SU-DHL-6 (cell line): ENCODE data around the gene ZFHX2.

Experiments used
- H2AFZ ChIP-seq: fragments of 200-600 bp; sonication (generic); 2 replicates; pipeline ENCODE4 v1.6.1; 2014; ENCODE audit warnings: low read depth, mild to moderate bottlenecking, moderate library complexity, mixed read lengths, antibody characterized with exemption, low read length; ENCODE audit not compliant: severe bottlenecking
- H3F3A ChIP-seq: fragments of 200-600 bp; shearing (Covaris generic); 2 replicates; pipeline ENCODE4 v1.6.0; 2016; ENCODE audit warnings: antibody characterized with exemption, mild to moderate bottlenecking; ENCODE audit not compliant: insufficient read depth
- H3K27ac ChIP-seq: fragments of 200-600 bp; sonication (generic); 2 replicates; pipeline ENCODE4 v1.5.1; 2016; ENCODE audit warnings: low read depth, mild to moderate bottlenecking, low read length, moderate library complexity, mixed read lengths
- H3K27me3 ChIP-seq: fragments of 200-600 bp; sonication (generic), shearing (Covaris generic); 2 replicates; pipeline ENCODE4 v1.6.0; 2014; ENCODE audit warnings: mild to moderate bottlenecking, low read length
- H3K36me3 ChIP-seq: fragments of 200-600 bp; sonication (generic); 2 replicates; pipeline ENCODE4 v1.6.1; 2014; ENCODE audit warnings: mild to moderate bottlenecking, low read length, mixed read lengths
- H3K4me2 ChIP-seq: fragments of 300-600, 200-600 bp; shearing (Covaris generic), sonication (generic); 2 replicates; pipeline ENCODE4 v1.6.0; 2014; ENCODE audit warnings: low read length, low read depth, mild to moderate bottlenecking; ENCODE audit not compliant: poor library complexity, severe bottlenecking
- H3K4me3 ChIP-seq: fragments of 200-600 bp; sonication (generic); 2 replicates; pipeline ENCODE4 v1.5.1; 2014; ENCODE audit warnings: antibody characterized with exemption, low read length, mild to moderate bottlenecking, mixed read lengths; ENCODE audit not compliant: insufficient read depth, poor library complexity, severe bottlenecking
- H3K79me2 ChIP-seq: fragments of 200-600 bp; sonication (generic); 2 replicates; pipeline ENCODE4 v1.6.1; 2014; ENCODE audit warnings: mild to moderate bottlenecking, low read length, moderate library complexity; ENCODE audit not compliant: insufficient read depth
- H3K9ac ChIP-seq: fragments of 200-600 bp; sonication (generic); 2 replicates; pipeline ENCODE4 v1.7.0; 2014; ENCODE audit warnings: mild to moderate bottlenecking, low read length
- H3K9me2 ChIP-seq: fragments of 200-600 bp; sonication (generic); replicated peaks from 2 replicates; pipeline ENCODE4 v1.6.1; 2014; ENCODE audit warnings: low read length; ENCODE audit not compliant: insufficient read depth
- H3K9me3 ChIP-seq: fragments of 200-600 bp; sonication (generic); 2 replicates; pipeline ENCODE4 v1.6.1; 2014; ENCODE audit warnings: low read length, mixed read lengths; ENCODE audit not compliant: insufficient read depth
- H4K20me1 ChIP-seq: fragments of 200-600 bp; sonication (generic); 2 replicates; pipeline ENCODE4 v1.6.1; 2014; ENCODE audit warnings: low read depth, mild to moderate bottlenecking, antibody characterized with exemption, low read length, moderate library complexity, mixed read lengths
- CTCF ChIP-seq: fragments of 200-600 bp; sonication (generic); IDR thresholded peaks from one replicate; pipeline ENCODE4 v1.5.1; 2017; ENCODE audit warnings: antibody characterized with exemption, mild to moderate bottlenecking, low read length, moderate library complexity; ENCODE audit not compliant: insufficient read depth, poor library complexity, severe bottlenecking
- EZH2phosphoT487 ChIP-seq: fragments of 200-600 bp; sonication (generic), shearing (Covaris generic); conservative IDR thresholded peaks from 2 replicates; pipeline ENCODE4 v1.6.1; 2018; ENCODE audit warnings: mild to moderate bottlenecking, antibody characterized with exemption, low read length, moderate library complexity, mixed read lengths

Gene ZFHX2

GRCh38 chr14:23512156-23512555 is 39.4 kb downstream of the ZFHX2 start:
- Histone ChIP-seq H3K9ac (no peak overlapping the region), H3K27me3 (no peaks in the 10 kb centered on the region), H3K4me3 (no peak overlapping the region), H3K9me3 (no peaks in the 10 kb centered on the region), H3F3A (no peaks in the 10 kb centered on the region), H3K4me2 (no peak overlapping the region), H3K27ac (no peak overlapping the region), H3K36me3 (no peaks in the 10 kb centered on the region), H4K20me1 (no peaks in the 10 kb centered on the region), H2AFZ (no peak overlapping the region), H3K79me2 (no peaks in the 10 kb centered on the region), H3K9me2 (no peaks in the 10 kb centered on the region)
- TF ChIP-seq EZH2phosphoT487 (no peak), CTCF (no peak)

- TF ChIP-seq CTCF (no peak), EZH2phosphoT487 (no peak)
- Histone ChIP-seq H3K27ac (no peak overlapping the region), H3K9ac (no peak overlapping the region), H3K4me2 (no peak overlapping the region), H3K27me3 (no peaks in the 10 kb centered on the region), H4K20me1 (no peaks in the 10 kb centered on the region), H3K9me2 (no peaks in the 10 kb centered on the region), H3K4me3 (no peak overlapping the region), H3K79me2 (no peaks in the 10 kb centered on the region), H3K36me3 (no peaks in the 10 kb centered on the region), H2AFZ (no peak overlapping the region), H3K9me3 (no peaks in the 10 kb centered on the region), H3F3A (no peaks in the 10 kb centered on the region)
These were observed 57.3 kb downstream of the ZFHX2 start for GRCh38 chr14:23494223-23494622.

GRCh38 chr14:23492618-23493272 is 58.8 kb downstream of the ZFHX2 start:
- Histone ChIP-seq H3K9me3 (no peaks in the 10 kb centered on the region), H2AFZ (no peak overlapping the region), H3K27ac (no peak overlapping the region), H4K20me1 (no peaks in the 10 kb centered on the region), H3K9me2 (no peaks in the 10 kb centered on the region), H3K4me2 (no peak overlapping the region), H3K9ac (no peak overlapping the region), H3K36me3 (no peaks in the 10 kb centered on the region), H3K4me3 (no peak overlapping the region), H3F3A (no peaks in the 10 kb centered on the region), H3K79me2 (no peaks in the 10 kb centered on the region), H3K27me3 (no peaks in the 10 kb centered on the region)
- TF ChIP-seq EZH2phosphoT487 (no peak), CTCF (no peak)
